Ectodermal cell (in vitro differentiated cells): ENCODE measurements around the gene RAPGEF2.
"Not testable (repeated sequence)": the region's sequence is repeated elsewhere in the genome, so short reads cannot be mapped to it uniquely, and the experiment has no call there.

Source experiments
- H3K27ac ChIP-seq: 2 replicates; pipeline ENCODE4 v1.7.0; 2013; ENCODE audit warnings: mild to moderate bottlenecking, low read depth, low read length; ENCODE audit not compliant: insufficient read depth, poor library complexity, severe bottlenecking
- H3K27me3 ChIP-seq: 2 replicates; pipeline ENCODE4 v1.7.0; 2013; ENCODE audit warnings: mild to moderate bottlenecking, low read length; ENCODE audit not compliant: insufficient read depth, control insufficient read depth, poor library complexity, severe bottlenecking
- H3K36me3 ChIP-seq: one replicate; pipeline ENCODE4 v1.7.0; 2013; ENCODE audit warnings: low read length; ENCODE audit not compliant: control insufficient read depth, insufficient read depth
- H3K4me1 ChIP-seq: one replicate; pipeline ENCODE4 v1.7.0; 2013; ENCODE audit warnings: low read length; ENCODE audit not compliant: control insufficient read depth, insufficient read depth
- H3K4me3 ChIP-seq: 2 replicates; pipeline ENCODE4 v1.7.0; 2013; ENCODE audit warnings: low read depth, low read length, control low read depth; ENCODE audit not compliant: insufficient read depth
- H3K9me3 ChIP-seq: 2 replicates; pipeline ENCODE4 v1.7.0; 2013; ENCODE audit warnings: mild to moderate bottlenecking, low read length, moderate library complexity; ENCODE audit not compliant: control insufficient read depth
- WGBS, 2 experiments: methylation state at CpG; one replicate each; pipeline ENCODE4 v1.1.7; 2013; ENCODE audit warnings: missing lambda C conversion rate in 2 of 2; 5-methylcytosine and 5-hydroxymethylcytosine counted together

The RAPGEF2 gene

GRCh38 chr4:159173886-159174285 is 71.0 kb downstream of the RAPGEF2 start:
- no peak overlapping the region for H3K4me3 ChIP-seq
- no peaks in the 10 kb centered on the region for H3K9me3 ChIP-seq
- H3K27ac ChIP-seq: no peak overlapping the region
- no peaks in the 10 kb centered on the region for H3K27me3 ChIP-seq
- 96 to 97% methylated on average over 4 of the region's 4 CpGs for WGBS, 2 experiments
- H3K36me3 ChIP-seq: no peaks in the 10 kb centered on the region
- H3K4me1 ChIP-seq: peaks cover 3% of the 10 kb centered on the region

DNA sequence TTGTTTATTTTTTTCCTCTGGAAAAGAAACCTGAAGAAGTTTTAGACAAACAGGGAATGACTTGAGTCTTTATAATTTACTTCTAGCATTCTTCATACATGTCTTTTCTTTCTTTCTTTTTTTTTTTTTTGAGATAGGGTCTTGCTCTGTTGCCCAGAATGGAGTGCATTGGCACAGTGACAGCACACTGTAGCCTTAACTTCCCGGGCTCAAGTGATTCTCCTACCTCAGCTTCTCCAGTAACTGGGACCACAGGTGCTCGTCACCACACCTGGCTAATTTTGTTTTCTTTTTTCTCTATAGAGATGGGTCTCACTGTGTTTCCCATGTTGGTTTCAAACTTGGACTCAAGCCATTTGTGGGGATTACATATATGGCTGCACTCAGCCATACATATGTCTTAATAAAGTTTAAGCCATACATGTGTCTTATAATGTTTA is 71.8 kb downstream of the RAPGEF2 start:
- Histone ChIP-seq H3K4me1 (peaks cover 3% of the 10 kb centered on the region), H3K27ac (no peak overlapping the region), H3K27me3 (no peaks in the 10 kb centered on the region), H3K9me3 (no peaks in the 10 kb centered on the region), H3K4me3 (no peak overlapping the region), H3K36me3 (no peaks in the 10 kb centered on the region)
- WGBS, 2 experiments: 85 to 91% methylated on average over 2 of the region's 2 CpGs

DNA sequence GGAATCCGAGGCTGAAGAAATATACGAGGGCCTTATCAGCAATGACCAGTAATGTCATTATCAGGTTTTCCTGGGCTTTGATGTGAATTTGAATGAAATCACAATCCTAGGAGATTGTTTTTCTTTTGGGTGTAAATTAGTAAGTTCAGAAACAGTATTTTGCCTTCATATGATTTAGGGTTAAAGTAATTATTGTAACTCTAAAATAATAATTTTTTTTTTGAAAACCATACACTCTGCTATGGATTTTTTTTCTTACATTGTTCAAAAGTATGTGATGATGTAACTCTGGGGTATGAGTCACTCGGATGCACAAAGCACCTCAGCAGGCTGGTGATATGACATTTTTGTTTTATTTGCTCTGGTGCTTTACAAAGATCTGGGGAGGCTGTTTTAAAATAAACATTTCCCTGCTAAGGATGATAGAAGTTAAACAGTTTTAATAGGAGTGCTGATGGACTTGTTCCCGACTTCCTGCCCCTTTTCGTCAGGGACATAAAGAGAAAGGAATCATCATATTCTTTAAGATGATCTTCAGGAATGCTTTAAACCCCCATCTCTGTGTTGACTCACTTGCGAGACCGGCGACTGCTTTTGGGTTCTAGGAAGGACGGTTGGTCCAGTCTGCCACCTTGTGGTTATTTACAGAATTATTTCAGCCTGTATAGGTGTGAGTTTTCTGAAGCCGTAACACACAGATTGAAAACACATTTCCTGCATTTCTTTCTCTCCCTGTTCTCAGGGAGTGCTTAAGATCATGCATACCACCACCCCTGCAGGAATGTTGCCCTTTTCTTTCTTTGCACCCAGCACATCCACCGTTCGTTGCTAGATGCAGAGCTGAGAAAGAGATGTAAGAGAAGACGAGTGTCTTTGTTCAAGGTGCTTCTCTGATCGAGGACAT is 72.5 kb downstream of the RAPGEF2 start:
- WGBS, 2 experiments: 28 to 29% methylated on average over 14 of the region's 14 CpGs
- H3K4me1 ChIP-seq: peaks cover 3% of the 10 kb centered on the region
- H3K4me3 ChIP-seq: no peak overlapping the region

GRCh38 chr4:159175989-159176375 is 73.1 kb downstream of the RAPGEF2 start:
- H3K4me3 ChIP-seq: no peak overlapping the region
- WGBS, 2 experiments: 72 to 81% methylated on average over 4 of the region's 4 CpGs
- H3K4me1 ChIP-seq: peaks cover 3% of the 10 kb centered on the region
- no peak overlapping the region for H3K27ac ChIP-seq
- no peaks in the 10 kb centered on the region for H3K36me3 ChIP-seq
- no peaks in the 10 kb centered on the region for H3K9me3 ChIP-seq
- H3K27me3 ChIP-seq: no peaks in the 10 kb centered on the region

More for the DNA sequence above, 72.5 kb downstream of the RAPGEF2 start:
- Histone ChIP-seq H3K9me3 (no peaks in the 10 kb centered on the region), H3K36me3 (no peaks in the 10 kb centered on the region), H3K27me3 (no peaks in the 10 kb centered on the region), H3K27ac (no peak overlapping the region)

DNA sequence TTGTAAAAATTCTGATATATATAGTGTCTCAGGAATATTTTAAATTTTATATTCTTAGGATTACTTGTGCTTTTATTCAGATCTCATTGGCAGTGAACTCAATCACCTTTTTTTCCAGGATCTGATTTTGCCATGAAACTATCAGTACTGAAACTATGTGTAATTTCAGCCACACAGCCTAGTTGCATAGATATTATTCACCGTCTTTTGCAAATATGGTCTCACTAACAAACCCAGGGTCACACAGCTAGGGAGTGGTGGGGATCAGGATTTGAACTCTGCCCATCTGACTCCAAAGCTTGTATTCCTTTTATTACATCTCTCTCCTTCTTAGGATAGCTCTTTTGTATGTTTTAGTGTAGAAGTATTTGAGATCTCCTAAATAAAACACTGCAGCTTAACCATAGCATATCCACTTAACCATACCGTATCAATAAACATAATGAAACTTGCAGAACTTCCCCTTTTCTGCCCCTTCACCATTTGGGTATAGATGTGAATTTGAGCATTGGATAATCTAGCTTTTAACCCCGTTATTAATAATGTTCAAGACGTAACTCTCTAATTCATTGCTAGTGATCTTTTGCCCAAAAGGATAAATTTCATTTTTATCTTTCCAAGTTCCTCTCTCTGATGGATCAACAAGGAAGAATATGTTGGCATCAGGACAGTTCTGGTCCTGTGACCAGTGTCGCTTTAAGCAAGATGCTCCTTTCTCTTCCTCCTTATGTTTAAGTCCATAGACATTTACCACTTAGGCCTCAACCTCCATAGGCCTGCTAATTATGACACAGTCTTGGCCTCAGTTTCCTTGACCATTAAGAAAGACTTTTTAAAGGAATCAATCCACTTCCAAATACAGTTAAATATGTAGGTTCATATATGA is 74.6 kb downstream of the RAPGEF2 start:
- Histone ChIP-seq H3K27ac (no peak overlapping the region), H3K4me1 (peaks cover 3% of the 10 kb centered on the region), H3K36me3 (no peaks in the 10 kb centered on the region), H3K27me3 (no peaks in the 10 kb centered on the region), H3K9me3 (no peaks in the 10 kb centered on the region), H3K4me3 (no peak overlapping the region)
- WGBS, 2 experiments: 90 to 95% methylated on average over 3 to 5 of the region's 5 CpGs

GRCh38 chr4:159178151-159178546 is 75.3 kb downstream of the RAPGEF2 start:
- H3K4me3 ChIP-seq: no peak overlapping the region
- no peak overlapping the region for H3K27ac ChIP-seq
- H3K4me1 ChIP-seq: peaks cover 3% of the 10 kb centered on the region
- H3K36me3 ChIP-seq: no peaks in the 10 kb centered on the region
- 94% methylated on average over 2 of the region's 2 CpGs for WGBS, 2 experiments
- no peaks in the 10 kb centered on the region for H3K27me3 ChIP-seq
- H3K9me3 ChIP-seq: no peaks in the 10 kb centered on the region

GRCh38 chr4:159178979-159179969 is 76.4 kb downstream of the RAPGEF2 start:
- peaks cover 3% of the 10 kb centered on the region for H3K4me1 ChIP-seq
- H3K4me3 ChIP-seq: no peak overlapping the region
- WGBS, 2 experiments: 92 to 95% methylated on average over 3 of the region's 3 CpGs
- no peak overlapping the region for H3K27ac ChIP-seq
- H3K9me3 ChIP-seq: no peaks in the 10 kb centered on the region
- H3K27me3 ChIP-seq: no peaks in the 10 kb centered on the region
- no peaks in the 10 kb centered on the region for H3K36me3 ChIP-seq

DNA sequence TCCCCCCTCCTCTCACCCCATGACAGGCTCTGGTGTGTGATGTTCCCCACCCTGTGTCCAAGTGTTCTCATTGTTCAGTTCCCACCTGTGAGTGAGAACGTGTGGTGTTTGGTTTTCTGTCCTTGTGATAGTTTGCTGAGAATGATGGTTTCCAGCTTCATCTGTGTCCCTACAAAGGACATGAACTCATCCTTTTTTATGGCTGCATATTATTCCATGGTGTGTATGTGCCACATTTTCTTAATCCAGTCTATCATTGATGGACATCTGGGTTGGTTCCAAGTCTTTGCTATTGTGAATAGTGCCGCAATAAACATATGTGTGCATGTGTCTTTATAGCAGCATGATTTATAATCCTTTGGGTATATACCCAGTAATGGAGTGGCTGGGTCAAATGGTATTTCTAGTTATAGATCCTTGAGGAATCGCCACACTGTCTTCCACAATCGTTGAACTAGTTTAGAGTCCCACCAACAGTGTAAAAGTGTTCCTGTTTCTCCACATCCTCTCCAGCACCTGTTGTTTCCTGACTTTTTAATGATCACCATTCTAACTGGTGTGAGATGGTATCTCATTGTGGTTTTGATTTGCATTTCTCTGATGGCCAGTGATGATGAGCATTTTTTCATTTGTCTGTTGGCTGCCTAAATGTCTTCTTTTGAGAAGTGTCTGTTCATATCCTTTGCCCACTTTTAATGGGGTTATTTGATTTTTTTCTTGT is 81.2 kb downstream of the RAPGEF2 start:
- not testable (repeated sequence) for H3K4me1 ChIP-seq, H3K4me3 ChIP-seq, H3K27me3 ChIP-seq, H3K27ac ChIP-seq, H3K36me3 ChIP-seq, H3K9me3 ChIP-seq
- WGBS, 2 experiments: 93 to 96% methylated on average over 3 to 4 of the region's 4 CpGs

DNA sequence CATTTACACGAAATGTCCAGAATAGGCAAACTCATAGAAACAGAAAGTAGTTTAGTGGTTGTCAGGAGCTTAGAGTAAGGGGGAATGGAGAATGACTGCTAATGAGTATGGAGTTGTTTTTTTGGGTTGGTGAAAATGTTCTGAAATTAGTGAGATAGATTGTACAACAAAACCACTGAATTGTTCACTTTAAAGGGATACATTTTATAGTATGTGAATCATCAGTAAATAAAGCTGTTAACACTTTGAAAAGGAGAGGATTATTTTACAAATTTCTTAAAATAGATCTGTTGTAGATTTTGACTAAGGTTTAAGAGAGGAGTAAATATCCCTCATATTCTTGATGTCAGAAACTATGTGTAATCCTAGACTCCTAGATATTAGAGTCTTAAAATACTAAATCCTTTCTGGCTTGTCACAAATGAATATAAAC is 82.7 kb downstream of the RAPGEF2 start:
- Histone ChIP-seq H3K36me3 (no peaks in the 10 kb centered on the region), H3K4me3 (no peak overlapping the region), H3K4me1 (no peaks in the 10 kb centered on the region), H3K27me3 (no peaks in the 10 kb centered on the region), H3K9me3 (no peaks in the 10 kb centered on the region), H3K27ac (no peak overlapping the region)
- WGBS, 2 experiments: 88 to 100% methylated on average over 1 of the region's 1 CpG
